IMR-90 (cell line): ENCODE data around the gene TMA16. TPM values are rescaled to one million over a fixed set of nuclear protein-coding genes. Genes with fewer than 3 reads are reported as not detected.

ENCODE experiments used
- ATAC-seq: fragments of 200-7000 bp; cut with Tn5 transposase; 2 replicates; pipeline ENCODE4 v1.9.1; 2020; ENCODE audit warnings: low read depth, mild to moderate bottlenecking, moderate library complexity
- BruUV-seq: library from RNA; stranded (reverse); fragments of 400-500 nt; replicated peaks from 2 replicates; lab custom pipeline; 2021; lab: Mats Ljungman, UMichigan
- CTCF ChIA-PET: fragments of 300-600 bp; formaldehyde crosslinking; extraction: SDS; loops from one replicate; lab custom pipeline; 2021; ENCODE audit warnings: antibody characterized with exemption; lab: Yijun Ruan, JAX
- POLR2A ChIA-PET: fragments of 300-600 bp; sonication (Branson Sonifier 250); formaldehyde crosslinking; loops from one replicate; lab custom pipeline; 2022; ENCODE audit warnings: antibody characterized with exemption; ENCODE audit not compliant: unreplicated experiment; lab: Charles Lee
- DNase-seq: peaks from one replicate; pipeline ENCODE4 v3.0.0; 2013
- H2AFZ ChIP-seq: replicated peaks from 2 replicates; pipeline ENCODE3; 2013; ENCODE audit warnings: low read length, mild to moderate bottlenecking; ENCODE audit not compliant: poor library complexity
- H2AK5ac ChIP-seq: 2 replicates; pipeline ENCODE4 v1.6.1; 2013; ENCODE audit warnings: low read depth, low read length, inconsistent platforms
- H2AK9ac ChIP-seq: replicated peaks from 2 replicates; pipeline ENCODE3; 2013; ENCODE audit warnings: mild to moderate bottlenecking, low read depth, low read length, moderate library complexity; ENCODE audit not compliant: poor library complexity
- H2BK120ac ChIP-seq: 2 replicates; pipeline ENCODE4 v1.6.1; 2013; ENCODE audit warnings: low read depth, low read length, inconsistent platforms
- H2BK15ac ChIP-seq: 3 replicates; pipeline ENCODE4 v1.6.1; 2013; ENCODE audit warnings: low read depth, low read length, inconsistent platforms
- H2BK20ac ChIP-seq: 2 replicates; pipeline ENCODE4 v1.6.1; 2013; ENCODE audit warnings: low read depth, mild to moderate bottlenecking, inconsistent platforms, low read length, moderate library complexity
- H2BK5ac ChIP-seq: 2 replicates; pipeline ENCODE4 v1.6.1; 2013; ENCODE audit warnings: mild to moderate bottlenecking, low read depth, low read length, inconsistent platforms; ENCODE audit not compliant: poor library complexity, severe bottlenecking
- H3K14ac ChIP-seq: replicated peaks from 2 replicates; pipeline ENCODE4 v1.6.1; 2013; ENCODE audit warnings: low read depth, low read length, inconsistent platforms
- H3K18ac ChIP-seq: 2 replicates; pipeline ENCODE4 v1.6.1; 2013; ENCODE audit warnings: low read depth, low read length, control low read depth
- H3K23ac ChIP-seq: 2 replicates; pipeline ENCODE4 v1.6.1; 2013; ENCODE audit warnings: low read depth, low read length, inconsistent platforms
- H3K27ac ChIP-seq: 2 replicates; pipeline ENCODE4 v1.5.1; 2013; ENCODE audit warnings: mild to moderate bottlenecking, control low read depth, low read length; ENCODE audit not compliant: insufficient read depth
- H3K27me3 ChIP-seq: 2 replicates; pipeline ENCODE4 v1.6.1; 2013; ENCODE audit warnings: low read length; ENCODE audit not compliant: control insufficient read depth, insufficient read depth
- H3K36me3 ChIP-seq: 2 replicates; pipeline ENCODE4 v1.6.1; 2013; ENCODE audit warnings: low read length, mixed read lengths; ENCODE audit not compliant: control insufficient read depth, insufficient read depth
- H3K4ac ChIP-seq: 2 replicates; pipeline ENCODE4 v1.6.1; 2013; ENCODE audit warnings: low read depth, low read length, inconsistent platforms
- H3K4me1 ChIP-seq: 2 replicates; pipeline ENCODE4 v1.6.1; 2013; ENCODE audit warnings: low read length, mixed read lengths; ENCODE audit not compliant: control insufficient read depth, insufficient read depth
- H3K4me2 ChIP-seq: 2 replicates; pipeline ENCODE4 v1.6.1; 2013; ENCODE audit warnings: low read depth, mild to moderate bottlenecking, control low read depth, low read length, moderate library complexity
- H3K4me3 ChIP-seq: 2 replicates; pipeline ENCODE4 v1.5.1; 2013; ENCODE audit warnings: low read depth, mild to moderate bottlenecking, control low read depth, low read length, moderate library complexity; ENCODE audit not compliant: insufficient read depth
- H3K56ac ChIP-seq: 2 replicates; pipeline ENCODE4 v1.6.1; 2013; ENCODE audit warnings: low read length, inconsistent platforms; ENCODE audit not compliant: insufficient read depth; ENCODE audit errors: extremely low read depth
- H3K79me1 ChIP-seq, 2 experiments: 2 replicates each; pipeline ENCODE4 v1.6.1; 2013; ENCODE audit warnings: low read length in 2 of 2, inconsistent platforms in 1 of 2, low read depth in 1 of 2
- H3K9ac ChIP-seq: 2 replicates; pipeline ENCODE4 v1.6.1; 2013; ENCODE audit warnings: low read depth, low read length, control low read depth
- H3K9me1 ChIP-seq: 2 replicates; pipeline ENCODE4 v1.6.1; 2013; ENCODE audit warnings: low read length, inconsistent platforms; ENCODE audit not compliant: insufficient read depth
- H3K9me3 ChIP-seq: 2 replicates; pipeline ENCODE4 v1.6.1; 2013; ENCODE audit warnings: low read length; ENCODE audit not compliant: control insufficient read depth, insufficient read depth
- H4K20me1 ChIP-seq: 2 replicates; pipeline ENCODE4 v1.6.1; 2013; ENCODE audit warnings: low read length, inconsistent platforms; ENCODE audit not compliant: insufficient read depth
- H4K5ac ChIP-seq: 2 replicates; pipeline ENCODE4 v1.6.1; 2013; ENCODE audit warnings: mild to moderate bottlenecking, low read depth, low read length, control low read depth
- H4K8ac ChIP-seq, 2 experiments: 2 replicates each; pipeline ENCODE4 v1.6.1; 2013; ENCODE audit warnings: low read depth in 2 of 2, low read length in 2 of 2, control low read depth in 1 of 2, inconsistent platforms in 1 of 2
- H4K91ac ChIP-seq: 2 replicates; pipeline ENCODE4 v1.6.1; 2013; ENCODE audit warnings: low read depth, low read length, inconsistent platforms; ENCODE audit not compliant: insufficient read depth
- CHD1 ChIP-seq: IDR thresholded peaks from 2 replicates; pipeline ENCODE4 v1.6.1; 2012; ENCODE audit warnings: low read depth, low read length, improper control_type of control experiment
- NFE2L2 ChIP-seq: fragments of 150-350 bp; IDR thresholded peaks from 2 replicates; pipeline ENCODE4 v1.6.1; 2016; ENCODE audit warnings: low read depth, mild to moderate bottlenecking, low read length
- POLR2A ChIP-seq: IDR thresholded peaks from 2 replicates; pipeline ENCODE4 v1.6.1; 2012; ENCODE audit warnings: mild to moderate bottlenecking, low read depth, low read length
- RAD21 ChIP-seq: IDR thresholded peaks from 2 replicates; pipeline ENCODE4 v1.6.1; 2012; ENCODE audit warnings: low read length, improper control_type of control experiment
- RCOR1 ChIP-seq: IDR thresholded peaks from 2 replicates; pipeline ENCODE4 v1.6.1; 2012; ENCODE audit warnings: mild to moderate bottlenecking, low read length, improper control_type of control experiment; ENCODE audit not compliant: insufficient replicate concordance
- SMC3 ChIP-seq: fragments of 150-350 bp; IDR thresholded peaks from 2 replicates; pipeline ENCODE4 v1.6.1; 2016; ENCODE audit warnings: low read depth, mild to moderate bottlenecking, antibody characterized with exemption, low read length, moderate library complexity
- WGBS, 2 experiments: methylation state at CpG; one replicate each; pipeline versions ENCODE4 v1.1.5 to v1.1.7; 2013; ENCODE audit warnings: missing lambda C conversion rate in 2 of 2; ENCODE audit not compliant: insufficient read length in 1 of 2; ENCODE audit errors: extremely low coverage in 2 of 2; 5-methylcytosine and 5-hydroxymethylcytosine counted together
- dilution Hi-C: fragments of 300-500 bp; cut with HindIII; formaldehyde crosslinking; loops from one replicate; pipeline ENCODE4 v1.14.3; 2018; ENCODE audit warnings: low sequenced_read_pairs; ENCODE audit not compliant: unreplicated experiment
- in situ Hi-C: fragments of 300-500 bp; cut with MboI; formaldehyde crosslinking; loops from 3 replicates; pipeline ENCODE4 v1.14.3; 2019; ENCODE audit warnings: low sequenced_read_pairs, inconsistent platforms, mixed read lengths
- intact Hi-C: fragments of 100-400 bp; cut with micrococcal nuclease; formaldehyde crosslinking; loops from 2 replicates; pipeline ENCODE4 v1.10.0; 2022
- polyA plus RNA-seq, 3 experiments: library from polyadenylated mRNA; depleted of rRNA; stranded (reverse); fragments of >200 nt; gene quantifications; 2 replicates each; pipeline ENCODE4 v1.2.3, GENCODE V29; 2012; ENCODE audit warnings: low replicate concordance in 1 of 3
- total RNA-seq: library from RNA; depleted of rRNA; stranded (reverse); fragments of >200 nt; gene quantifications from 2 replicates; pipeline ENCODE4 v1.2.3, GENCODE V29; 2012
- TF ChIP-seq, protein P1 (sequence below): fragments of 150-350 bp; IDR thresholded peaks from 2 replicates; pipeline ENCODE4 v1.6.1; 2017; ENCODE audit warnings: mild to moderate bottlenecking, antibody characterized with exemption, low read length, low read depth
- TF ChIP-seq, protein P2 (sequence below): conservative IDR thresholded peaks from 2 replicates; pipeline ENCODE4 v1.5.1; 2012; ENCODE audit warnings: mild to moderate bottlenecking, low read depth, low read length, improper control_type of control experiment

TMA16 gene
- total and polyA plus RNA-seq, 2 of the 4 experiments (the other 2 are of a cell fraction), result 9.3 to 19.8 TPM

DNA sequence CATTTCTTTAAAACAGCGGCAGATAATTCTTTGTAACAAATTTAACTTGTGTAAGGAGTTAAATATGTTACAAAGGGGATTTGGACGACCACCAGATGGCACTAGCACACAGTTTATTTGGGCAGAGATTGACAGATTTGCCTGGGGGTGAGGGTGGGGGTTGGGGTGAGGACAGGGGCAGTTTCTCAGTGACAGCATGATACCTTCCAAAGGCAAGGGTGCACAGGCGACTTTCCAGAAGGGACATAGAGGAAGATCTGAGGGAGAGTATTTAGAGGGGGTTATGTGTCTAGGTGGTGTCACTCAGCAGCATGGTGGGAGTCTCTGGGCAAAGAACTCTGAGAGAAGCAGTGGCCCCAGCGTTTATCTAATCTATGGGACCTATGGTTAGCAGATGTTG is 9.6 kb upstream of the TMA16 start:
- Histone ChIP-seq H4K8ac (no peak overlapping the region), H3K36me3 (no peaks in the 10 kb centered on the region), H3K27me3 (peaks cover 7% of the 10 kb centered on the region), H4K91ac (no peak overlapping the region), H2BK120ac (no peak overlapping the region), H3K23ac (no peak overlapping the region), H3K4me1 (no peaks in the 10 kb centered on the region), H2BK15ac (no peak overlapping the region), H3K9me1 (no peaks in the 10 kb centered on the region), H3K4ac (no peak overlapping the region), H2BK20ac (no peak overlapping the region), H2BK5ac (no peak overlapping the region), H3K9me3 (no peaks in the 10 kb centered on the region), H3K9ac (no peak overlapping the region), H4K20me1 (no peaks in the 10 kb centered on the region), H2AFZ (no peak overlapping the region), H2AK5ac (no peak overlapping the region), H3K4me3 (no peak overlapping the region), H3K79me1 (no peaks in the 10 kb centered on the region), H3K4me2 (no peak overlapping the region), H3K18ac (no peak overlapping the region), H2AK9ac (no peak overlapping the region), H4K5ac (no peak overlapping the region), H3K14ac (no peak overlapping the region), H3K56ac (no peak overlapping the region), H3K27ac (no peak overlapping the region)
- CTCF ChIA-PET, result interaction anchor here (1.0 kb wide), 1 partner anchor 65 kb away, joined by 4 read pairs; no protein-coding TSS in a partner anchor
- TF ChIP-seq RCOR1 (no peak), SMC3 (peak; percentile 80), POLR2A (no peak), CHD1 (no peak), NFE2L2 (no peak), RAD21 (peak; percentile 67)
- TF ChIP-seq, protein P1, sequence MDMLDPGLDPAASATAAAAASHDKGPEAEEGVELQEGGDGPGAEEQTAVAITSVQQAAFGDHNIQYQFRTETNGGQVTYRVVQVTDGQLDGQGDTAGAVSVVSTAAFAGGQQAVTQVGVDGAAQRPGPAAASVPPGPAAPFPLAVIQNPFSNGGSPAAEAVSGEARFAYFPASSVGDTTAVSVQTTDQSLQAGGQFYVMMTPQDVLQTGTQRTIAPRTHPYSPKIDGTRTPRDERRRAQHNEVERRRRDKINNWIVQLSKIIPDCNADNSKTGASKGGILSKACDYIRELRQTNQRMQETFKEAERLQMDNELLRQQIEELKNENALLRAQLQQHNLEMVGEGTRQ, result no peak
- TF ChIP-seq, protein P2, sequence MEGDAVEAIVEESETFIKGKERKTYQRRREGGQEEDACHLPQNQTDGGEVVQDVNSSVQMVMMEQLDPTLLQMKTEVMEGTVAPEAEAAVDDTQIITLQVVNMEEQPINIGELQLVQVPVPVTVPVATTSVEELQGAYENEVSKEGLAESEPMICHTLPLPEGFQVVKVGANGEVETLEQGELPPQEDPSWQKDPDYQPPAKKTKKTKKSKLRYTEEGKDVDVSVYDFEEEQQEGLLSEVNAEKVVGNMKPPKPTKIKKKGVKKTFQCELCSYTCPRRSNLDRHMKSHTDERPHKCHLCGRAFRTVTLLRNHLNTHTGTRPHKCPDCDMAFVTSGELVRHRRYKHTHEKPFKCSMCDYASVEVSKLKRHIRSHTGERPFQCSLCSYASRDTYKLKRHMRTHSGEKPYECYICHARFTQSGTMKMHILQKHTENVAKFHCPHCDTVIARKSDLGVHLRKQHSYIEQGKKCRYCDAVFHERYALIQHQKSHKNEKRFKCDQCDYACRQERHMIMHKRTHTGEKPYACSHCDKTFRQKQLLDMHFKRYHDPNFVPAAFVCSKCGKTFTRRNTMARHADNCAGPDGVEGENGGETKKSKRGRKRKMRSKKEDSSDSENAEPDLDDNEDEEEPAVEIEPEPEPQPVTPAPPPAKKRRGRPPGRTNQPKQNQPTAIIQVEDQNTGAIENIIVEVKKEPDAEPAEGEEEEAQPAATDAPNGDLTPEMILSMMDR, result peak; percentile 65
- in situ Hi-C loops (no loop called here), dilution Hi-C loops (no loop called here), intact Hi-C loops (loop anchor here (1.0 to 5.0 kb wide), 6 partner anchors 59 to 1262 kb away; no protein-coding TSS in a partner anchor)
- 0% methylated on average over 2 of the region's 4 CpGs; no CpG with 5 or more reads in 1 of the 2 experiments for whole genome bisulfite sequencing, 2 experiments
- DNase-seq (peak; percentile 51), ATAC-seq (peak; percentile 72)
- no TSS peak for BruUV-seq
- POLR2A ChIA-PET, result no interaction called here
